LNCAP (cell line): ENCODE data around the gene RTL1.

Source experiments
- TF ChIP-seq, protein P1 (sequence below): fragments of 450-650 bp; IDR thresholded peaks from 2 replicates; pipeline ENCODE4 v1.5.1; 2017; ENCODE audit warnings: mild to moderate bottlenecking

RTL1 gene

GRCh38 chr14:100896369-100897060, 7.0 kb downstream of the RTL1 start:
- TF ChIP-seq, protein P1, sequence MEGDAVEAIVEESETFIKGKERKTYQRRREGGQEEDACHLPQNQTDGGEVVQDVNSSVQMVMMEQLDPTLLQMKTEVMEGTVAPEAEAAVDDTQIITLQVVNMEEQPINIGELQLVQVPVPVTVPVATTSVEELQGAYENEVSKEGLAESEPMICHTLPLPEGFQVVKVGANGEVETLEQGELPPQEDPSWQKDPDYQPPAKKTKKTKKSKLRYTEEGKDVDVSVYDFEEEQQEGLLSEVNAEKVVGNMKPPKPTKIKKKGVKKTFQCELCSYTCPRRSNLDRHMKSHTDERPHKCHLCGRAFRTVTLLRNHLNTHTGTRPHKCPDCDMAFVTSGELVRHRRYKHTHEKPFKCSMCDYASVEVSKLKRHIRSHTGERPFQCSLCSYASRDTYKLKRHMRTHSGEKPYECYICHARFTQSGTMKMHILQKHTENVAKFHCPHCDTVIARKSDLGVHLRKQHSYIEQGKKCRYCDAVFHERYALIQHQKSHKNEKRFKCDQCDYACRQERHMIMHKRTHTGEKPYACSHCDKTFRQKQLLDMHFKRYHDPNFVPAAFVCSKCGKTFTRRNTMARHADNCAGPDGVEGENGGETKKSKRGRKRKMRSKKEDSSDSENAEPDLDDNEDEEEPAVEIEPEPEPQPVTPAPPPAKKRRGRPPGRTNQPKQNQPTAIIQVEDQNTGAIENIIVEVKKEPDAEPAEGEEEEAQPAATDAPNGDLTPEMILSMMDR = no peak

GRCh38 chr14:100895411-100895810, 8.1 kb downstream of the RTL1 start:
- TF ChIP-seq, protein P1 = no peak

GRCh38 chr14:100894416-100894815, 9.1 kb downstream of the RTL1 start:
- TF ChIP-seq, protein P1 = no peak

GRCh38 chr14:100893760-100894159, 9.8 kb downstream of the RTL1 start:
- TF ChIP-seq, protein P1 = no peak

- TF ChIP-seq, protein P1 = no peak
These were observed 10.3 kb downstream of the RTL1 start for GRCh38 chr14:100893228-100893601.

DNA sequence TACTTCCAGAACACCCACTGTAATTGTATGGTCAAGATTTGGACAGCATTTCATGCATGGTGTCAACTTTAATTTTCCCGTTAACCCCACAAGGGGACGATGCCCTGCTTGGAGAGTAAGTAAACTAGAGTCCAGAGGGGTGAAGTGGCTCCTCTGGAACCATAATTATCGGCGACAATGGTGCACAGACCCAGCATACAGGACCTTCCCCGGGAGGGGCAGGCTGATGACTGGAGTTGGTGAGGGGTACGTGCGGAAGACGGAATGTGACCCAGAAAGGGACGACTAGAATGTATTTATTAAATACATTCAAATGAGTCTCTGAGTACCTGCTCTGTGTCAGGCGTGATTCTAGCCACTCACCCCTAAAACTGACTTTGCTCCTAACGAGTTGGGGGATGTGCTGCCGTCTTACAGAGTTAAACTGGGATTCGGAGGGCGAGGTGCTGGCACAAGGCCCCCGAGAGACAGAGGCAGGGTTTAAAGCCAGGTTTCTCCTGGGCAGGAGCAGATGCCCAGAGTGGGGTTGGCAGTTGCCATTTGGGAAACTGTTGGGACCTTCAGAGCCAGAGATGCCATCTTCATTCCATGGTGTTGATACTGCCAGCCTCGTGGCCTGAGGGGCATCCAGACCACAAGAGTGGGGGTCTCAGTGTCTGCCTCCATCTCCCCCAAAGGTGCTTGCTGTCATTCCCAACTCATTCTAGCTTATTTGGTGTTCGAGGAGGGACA, 10.9 kb downstream of the RTL1 start:
- TF ChIP-seq, protein P1 = no peak

GRCh38 chr14:100891501-100892445, 11.7 kb downstream of the RTL1 start:
- TF ChIP-seq, protein P1 = no peak
